Cortex of kidney (tissue), 1 donor: ENCODE data around the gene NUDT14.

ENCODE experiments used
- DNase-seq: peaks from one replicate; lab custom pipeline; 2025; lab: John Stamatoyannopoulos, UW

NUDT14 gene

DNA sequence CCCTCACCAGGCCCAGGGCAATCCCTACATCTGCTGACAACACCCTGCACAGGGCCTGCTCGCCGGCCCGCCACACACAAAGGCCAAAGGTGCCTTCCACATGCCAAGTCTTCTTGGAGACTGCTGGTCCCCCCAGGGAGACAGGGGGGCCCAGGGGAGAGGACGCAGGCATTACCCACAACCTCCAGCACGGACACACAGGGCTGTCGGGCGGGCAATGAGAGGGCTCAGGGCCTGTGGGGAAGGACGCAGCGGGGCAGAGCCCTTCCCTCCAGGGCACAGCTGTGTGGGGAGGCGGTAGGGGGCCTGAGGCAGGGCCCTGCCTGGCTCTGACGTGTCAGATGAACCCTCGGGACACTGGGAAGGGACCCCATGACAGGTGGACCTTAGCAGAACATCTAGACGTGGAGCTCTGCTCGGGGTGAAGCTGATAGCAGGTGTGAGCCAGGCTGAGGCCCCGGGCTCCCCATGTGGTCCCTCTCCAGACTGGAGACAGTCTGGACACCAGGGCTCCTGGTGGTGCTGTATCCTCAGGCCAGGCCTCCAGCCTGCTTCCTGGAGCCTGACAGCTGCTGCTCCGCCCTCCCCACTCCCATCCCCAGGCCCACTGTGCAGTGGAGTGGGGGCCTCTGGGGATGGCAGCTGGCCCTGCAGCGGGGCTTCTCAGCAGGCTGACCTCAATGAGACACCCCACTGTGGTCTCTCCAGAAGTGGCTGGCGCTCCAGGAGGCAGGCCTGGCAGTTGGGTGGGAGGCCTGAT is 31.6 kb upstream of the NUDT14 start:
- no peak for DNase-seq

GRCh38 chr14:105211758-105212089 is 30.6 kb upstream of the NUDT14 start:
- DNase-seq = no peak

- no peak for DNase-seq
Measured at GRCh38 chr14:105211086-105211757, 30.1 kb upstream of the NUDT14 start.

- DNase-seq = no peak
Measured at GRCh38 chr14:105210266-105211025, 29.3 kb upstream of the NUDT14 start.

GRCh38 chr14:105209646-105210045 is 28.5 kb upstream of the NUDT14 start:
- no peak for DNase-seq

GRCh38 chr14:105209091-105209490 is 28.0 kb upstream of the NUDT14 start:
- DNase-seq = no peak

DNA sequence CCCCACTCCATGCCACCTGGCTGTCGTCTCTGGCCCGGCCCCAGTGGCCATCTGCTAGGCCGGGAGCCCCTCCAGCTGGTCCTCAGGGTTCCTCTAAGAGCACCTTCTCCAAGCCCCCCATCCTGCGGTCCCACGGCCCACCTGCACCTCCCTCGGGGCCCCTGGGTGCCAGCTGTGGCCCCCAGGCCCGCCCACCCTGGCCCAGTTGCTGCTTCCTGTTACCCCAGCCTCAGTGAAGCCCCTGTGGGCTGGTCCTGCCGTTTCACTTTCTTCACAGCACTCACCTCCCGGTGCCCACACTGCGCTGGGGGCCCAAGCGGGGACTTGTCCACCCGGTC is 27.6 kb upstream of the NUDT14 start:
- no peak for DNase-seq

- DNase-seq = no peak
Measured at GRCh38 chr14:105207996-105208737, 27.1 kb upstream of the NUDT14 start.

DNA sequence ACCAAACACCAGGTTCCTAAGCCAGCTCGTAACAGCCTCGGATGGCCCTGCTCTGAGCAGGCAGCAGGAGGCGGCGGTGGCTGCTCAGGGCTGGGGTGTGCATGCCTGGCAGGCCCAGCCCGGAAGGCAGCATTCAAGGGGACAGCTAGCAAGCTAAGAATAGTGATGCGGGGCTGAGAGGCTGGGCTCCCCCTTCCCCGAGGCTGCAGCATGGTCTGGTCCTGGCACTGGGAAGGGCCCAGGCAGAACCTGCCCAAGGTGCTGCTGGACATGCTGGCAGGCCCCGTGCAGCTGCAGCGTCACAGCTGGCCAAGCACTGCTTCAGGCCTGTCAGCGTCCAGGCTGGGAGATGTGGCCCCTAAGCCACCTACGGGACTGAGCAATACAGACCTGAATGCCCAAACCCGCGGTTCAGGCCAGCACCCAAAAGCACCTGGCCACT is 26.4 kb upstream of the NUDT14 start:
- DNase-seq = no peak

GRCh38 chr14:105206873-105207272 is 25.8 kb upstream of the NUDT14 start:
- no peak for DNase-seq

GRCh38 chr14:105205673-105206208 is 24.6 kb upstream of the NUDT14 start:
- DNase-seq = no peak

- DNase-seq = no peak
Measured at GRCh38 chr14:105204931-105205672, 24.0 kb upstream of the NUDT14 start.

DNA sequence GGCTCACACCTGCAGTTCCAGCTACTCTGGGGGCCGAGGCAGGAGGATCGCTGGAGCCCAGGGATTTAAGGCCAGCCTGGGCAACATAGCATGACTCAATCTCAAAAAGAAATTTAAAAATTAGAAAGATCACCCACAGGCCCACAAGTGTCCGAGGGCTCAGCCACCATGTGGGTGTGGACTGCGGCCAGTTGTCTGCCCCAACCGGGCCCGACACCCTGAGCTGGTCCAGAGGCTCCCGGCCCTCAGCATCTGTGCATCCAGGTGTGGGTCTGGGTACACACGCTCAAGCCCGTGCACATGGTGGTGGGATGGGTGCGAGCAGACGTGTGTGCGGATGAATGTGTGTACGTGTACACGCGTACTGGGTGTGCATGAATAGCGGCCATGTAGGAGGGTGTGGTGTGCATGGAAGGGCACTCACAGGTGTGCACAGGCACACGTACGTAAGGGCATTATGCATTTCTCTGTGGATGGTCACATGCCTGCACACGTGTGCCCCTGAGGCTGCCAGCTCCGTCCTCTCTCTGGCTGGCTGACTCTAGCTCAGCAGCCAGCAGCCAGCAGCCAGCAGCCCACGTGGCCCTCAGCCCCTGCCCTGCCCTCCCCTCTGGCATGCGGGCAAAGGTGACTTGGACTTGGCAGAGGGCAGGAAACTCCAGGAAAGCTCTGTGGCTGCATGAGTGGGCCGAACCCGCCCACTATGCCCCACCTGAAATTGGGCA is 23.3 kb upstream of the NUDT14 start:
- no peak for DNase-seq

- no peak for DNase-seq
Measured at GRCh38 chr14:105203701-105204100, 22.6 kb upstream of the NUDT14 start.

DNA sequence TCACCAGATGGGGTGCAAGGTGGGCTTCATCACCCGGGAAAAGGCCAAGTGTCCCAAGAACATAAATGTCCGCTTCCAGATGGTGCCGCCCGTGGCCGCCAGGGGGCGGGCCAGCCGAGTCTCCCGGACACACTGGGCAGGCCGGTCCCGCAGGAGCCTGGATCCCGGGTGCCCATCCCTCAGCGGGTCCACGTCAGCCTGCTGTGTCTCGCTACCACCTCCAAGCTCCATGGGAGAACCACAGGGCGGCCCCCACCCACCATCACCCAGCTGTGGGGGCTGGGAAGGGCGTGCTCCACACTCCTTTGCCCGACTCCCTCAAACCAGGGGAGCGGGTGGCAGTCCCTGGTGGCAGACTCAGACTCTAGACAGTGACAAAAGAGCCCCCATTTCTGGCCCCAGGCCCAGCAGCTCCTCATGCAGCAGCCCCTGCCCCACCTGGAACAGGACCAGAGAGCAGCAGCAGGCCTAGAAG is 22.0 kb upstream of the NUDT14 start:
- no peak for DNase-seq

- DNase-seq = no peak
Measured at GRCh38 chr14:105201925-105202513, 20.9 kb upstream of the NUDT14 start.

DNA sequence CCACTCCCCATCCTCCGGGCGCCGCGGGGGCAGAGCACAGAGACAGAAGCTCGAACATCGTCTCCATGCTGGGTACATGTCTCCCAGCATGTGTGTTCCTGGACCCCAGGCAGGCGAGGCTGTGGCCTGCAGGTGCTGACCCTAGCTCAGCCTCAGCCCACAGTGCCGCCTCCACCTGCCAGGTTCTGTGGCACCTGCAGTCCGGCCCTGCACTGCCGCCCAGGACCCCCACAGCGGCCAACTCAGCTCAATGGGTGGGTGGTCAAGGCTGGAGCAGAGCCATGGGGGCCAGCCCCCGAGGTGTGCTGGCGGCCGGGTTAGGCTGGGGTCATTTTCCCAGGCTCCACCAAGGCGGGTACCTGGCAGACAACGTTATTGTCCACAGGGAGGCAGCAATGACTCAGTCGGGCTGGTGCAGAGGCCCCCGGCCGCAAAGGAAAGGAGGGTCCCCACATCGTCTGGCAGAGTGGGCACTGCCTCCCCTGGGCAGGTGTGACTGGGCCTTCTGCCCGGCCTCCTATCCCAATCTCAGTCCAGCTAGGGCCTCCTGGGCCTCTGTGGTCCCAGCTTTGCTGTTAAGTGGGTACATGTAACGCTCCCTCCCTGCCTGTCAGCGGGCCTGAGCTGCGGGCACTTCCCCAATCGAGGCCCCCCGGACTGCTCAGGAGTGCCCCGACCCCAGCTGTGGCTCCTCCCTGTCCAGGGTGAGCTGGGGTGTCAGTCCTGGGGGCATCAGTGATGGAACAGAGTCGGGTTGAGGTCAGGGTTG is 20.2 kb upstream of the NUDT14 start:
- DNase-seq = no peak

DNA sequence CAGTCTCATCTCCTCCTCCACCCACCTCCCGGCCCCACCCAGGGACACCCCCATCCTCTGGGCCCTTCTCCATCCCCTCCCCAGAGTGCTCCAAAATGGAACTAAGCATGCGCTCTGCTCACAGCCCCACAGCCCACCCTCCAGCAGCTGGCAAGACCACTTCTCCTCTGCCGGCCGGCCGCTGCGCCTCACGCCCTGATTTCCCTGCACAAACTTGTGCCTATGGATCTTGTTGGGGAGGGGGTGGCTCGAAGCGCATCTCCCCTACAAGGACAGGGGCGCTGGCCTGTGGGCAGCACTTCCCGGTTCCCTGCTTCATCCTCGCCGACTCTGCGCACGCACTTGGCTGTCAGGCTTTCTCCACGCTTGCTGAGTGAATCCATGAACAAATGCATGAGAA is 19.5 kb upstream of the NUDT14 start:
- DNase-seq = no peak

- no peak for DNase-seq
Measured at GRCh38 chr14:105200074-105200473, 19.0 kb upstream of the NUDT14 start.
